Panc1 (cell line): ENCODE results near the gene MTUS2. TPM values are rescaled to one million over a fixed set of nuclear protein-coding genes. Genes with fewer than 3 reads are reported as not detected.

Source experiments
- ATAC-seq: fragments of 200-7000 bp; cut with Tn5 transposase; 2 replicates; pipeline ENCODE4 v1.9.1; 2020; ENCODE audit warnings: mild to moderate bottlenecking, moderate library complexity
- BruUV-seq: library from RNA; stranded (reverse); fragments of 400-500 nt; replicated peaks from 2 replicates; lab custom pipeline; 2021; lab: Mats Ljungman, UMichigan
- CTCF ChIA-PET: fragments of 300-600 bp; sonication (Branson Sonifier 250); formaldehyde crosslinking; loops from one replicate; lab custom pipeline; 2022; ENCODE audit warnings: antibody characterized with exemption; lab: Charles Lee
- POLR2A ChIA-PET: fragments of 300-600 bp; sonication (Branson Sonifier 250); formaldehyde crosslinking; loops from one replicate; lab custom pipeline; 2022; ENCODE audit warnings: antibody characterized with exemption; lab: Charles Lee
- DNase-seq: peaks from one replicate; pipeline ENCODE4 v3.0.0-alpha.2; 2010; ENCODE audit warnings: low read depth, low spot score
- H3K27ac ChIP-seq: 2 replicates; pipeline ENCODE4 v1.5.1; 2011; ENCODE audit warnings: mild to moderate bottlenecking, low read length, inconsistent platforms
- H3K27me3 ChIP-seq: fragments of 200-500 bp; sonication (Bioruptor generic); 2 replicates; pipeline ENCODE4 v1.6.0; 2014; ENCODE audit warnings: low read length, inconsistent platforms; ENCODE audit not compliant: control insufficient read depth, insufficient read depth
- H3K36me3 ChIP-seq: fragments of 200-500 bp; sonication (Bioruptor generic); 2 replicates; pipeline ENCODE4 v1.5.1; 2014; ENCODE audit warnings: inconsistent platforms, mild to moderate bottlenecking, low read length, moderate library complexity; ENCODE audit not compliant: control insufficient read depth, insufficient read depth
- H3K4me1 ChIP-seq: 2 replicates; pipeline ENCODE4 v1.5.1; 2011; ENCODE audit warnings: inconsistent platforms, mild to moderate bottlenecking, low read length, moderate library complexity; ENCODE audit not compliant: control insufficient read depth, insufficient read depth
- H3K4me3 ChIP-seq, 2 experiments: 2 replicates each; pipeline ENCODE4 v1.5.1; 2011 to 2012; ENCODE audit warnings: low read depth in 2 of 2, low read length in 2 of 2, mild to moderate bottlenecking in 2 of 2, inconsistent platforms in 1 of 2, moderate library complexity in 1 of 2
- H3K9me3 ChIP-seq: fragments of 200-500 bp; sonication (Bioruptor generic); 2 replicates; pipeline ENCODE4 v1.5.1; 2014; ENCODE audit warnings: low read depth, mild to moderate bottlenecking, inconsistent platforms, low read length, moderate library complexity; ENCODE audit not compliant: control insufficient read depth, insufficient read depth
- CTCF ChIP-seq: fragments of 450-650 bp; IDR thresholded peaks from 2 replicates; pipeline ENCODE4 v1.5.1; 2017; ENCODE audit warnings: mild to moderate bottlenecking
- POLR2AphosphoS5 ChIP-seq: IDR thresholded peaks from 2 replicates; pipeline ENCODE4 v1.6.1; 2012; ENCODE audit warnings: mild to moderate bottlenecking, low read depth, low read length, moderate library complexity
- REST ChIP-seq, 2 experiments: IDR thresholded peaks; 2 replicates each; pipeline ENCODE4 v1.6.1; 2011 to 2012; ENCODE audit warnings: low read depth in 2 of 2, control low read depth in 1 of 2, low read length in 1 of 2, mild to moderate bottlenecking in 1 of 2, moderate library complexity in 1 of 2; ENCODE audit not compliant: insufficient read depth in 1 of 2
- SIN3A ChIP-seq: IDR thresholded peaks from 2 replicates; pipeline ENCODE4 v1.6.1; 2012; ENCODE audit warnings: low read depth, mild to moderate bottlenecking, low read length, moderate library complexity, borderline replicate concordance; ENCODE audit not compliant: insufficient read depth
- TCF7L2 ChIP-seq: IDR thresholded peaks from 2 replicates; pipeline ENCODE4 v1.6.1; 2011; ENCODE audit warnings: mild to moderate bottlenecking, low read depth, low read length, inconsistent platforms
- in situ Hi-C: cut with HindIII; loops from 2 replicates; pipeline ENCODE4 v1.10.0; 2016; ENCODE audit warnings: low sequenced_read_pairs, low pct_unique_long_range_greater_than_20kb
- intact Hi-C: fragments of 100-400 bp; cut with micrococcal nuclease; formaldehyde crosslinking; loops from one replicate; pipeline ENCODE4 v1.10.0; 2022; ENCODE audit not compliant: unreplicated experiment
- total RNA-seq: library from RNA; stranded (reverse); gene quantifications from one replicate; pipeline ENCODE4 v1.2.1, GENCODE V29; 2021; ENCODE audit not compliant: unreplicated experiment

The MTUS2 gene
- total RNA-seq, 1 experiment from 2014 or later, result 0.05 TPM

GRCh38 chr13:29529754-29530153 is 709.6 kb downstream of the MTUS2 start:
- POLR2A ChIA-PET, result no interaction called here

GRCh38 chr13:29530901-29531300 is 710.8 kb downstream of the MTUS2 start:
- Histone ChIP-seq H3K9me3 (no peaks in the 10 kb centered on the region), H3K4me1 (no peaks in the 10 kb centered on the region), H3K4me3 (no peak overlapping the region), H3K36me3 (no peaks in the 10 kb centered on the region), H3K27ac (no peak overlapping the region), H3K27me3 (no peaks in the 10 kb centered on the region)
- DNase-seq (no peak), ATAC-seq (no peak)
- CTCF ChIA-PET, result no interaction called here
- in situ Hi-C loops (no loop called here), intact Hi-C loops (no loop called here)
- no peak for TF ChIP-seq REST (IDR thresholded peaks at IDR 0.05; ENCODE audit: insufficient read depth in 1 of 2, low read depth in 2 of 2, low read length in 1 of 2)
- TF ChIP-seq CTCF, result no peak
- TF ChIP-seq TCF7L2, result no peak
- no peak for TF ChIP-seq SIN3A
- TF ChIP-seq POLR2AphosphoS5, result no peak
- POLR2A ChIA-PET, result no interaction called here
- BruUV-seq, result no TSS peak

More at GRCh38 chr13:29529754-29530153, 709.6 kb downstream of the MTUS2 start:
- TF ChIP-seq TCF7L2 (no peak), POLR2AphosphoS5 (no peak), SIN3A (no peak), CTCF (no peak), REST (IDR thresholded peaks at IDR 0.05; ENCODE audit: insufficient read depth in 1 of 2, low read depth in 2 of 2, low read length in 1 of 2) (no peak)
- in situ Hi-C loops (no loop called here), intact Hi-C loops (no loop called here)
- no peaks in the 10 kb centered on the region for H3K36me3 ChIP-seq
- no peak for DNase-seq
- H3K4me1 ChIP-seq, result no peaks in the 10 kb centered on the region
- no peaks in the 10 kb centered on the region for H3K9me3 ChIP-seq
- no peak overlapping the region for H3K27ac ChIP-seq
- no peaks in the 10 kb centered on the region for H3K27me3 ChIP-seq
- no peak for ATAC-seq
- no TSS peak for BruUV-seq
- H3K4me3 ChIP-seq, result no peak overlapping the region
- CTCF ChIA-PET, result no interaction called here
